Upper lobe of right lung (tissue), 1 donor: ENCODE data around the gene SERPINI2. TPM values are rescaled to one million over a fixed set of nuclear protein-coding genes. Genes with fewer than 3 reads are reported as not detected.

Source experiments
- ATAC-seq: fragments of 200-7000 bp; cut with Tn5 transposase; one replicate; pipeline ENCODE4 v1.9.1; 2020; ENCODE audit warnings: mild to moderate bottlenecking, moderate library complexity
- DNase-seq: peaks from one replicate; pipeline ENCODE4 v3.0.0-alpha.2; 2020
- H3K27ac ChIP-seq: fragments of 200-600 bp; one replicate; pipeline ENCODE4 v1.8.0; 2022
- H3K27me3 ChIP-seq: fragments of 200-600 bp; one replicate; pipeline ENCODE4 v1.8.0; 2022; ENCODE audit warnings: mild to moderate bottlenecking
- H3K36me3 ChIP-seq: fragments of 200-600 bp; one replicate; pipeline ENCODE4 v1.8.0; 2022
- H3K4me1 ChIP-seq: fragments of 200-600 bp; one replicate; pipeline ENCODE4 v1.8.0; 2022
- H3K4me3 ChIP-seq: fragments of 200-600 bp; one replicate; pipeline ENCODE4 v1.8.0; 2022; ENCODE audit warnings: mild to moderate bottlenecking
- H3K9me3 ChIP-seq: fragments of 200-600 bp; one replicate; pipeline ENCODE4 v1.8.0; 2022
- CTCF ChIP-seq: fragments of 200-600 bp; IDR thresholded peaks from one replicate; pipeline ENCODE4 v1.8.0; 2022; ENCODE audit warnings: antibody characterized with exemption
- intact Hi-C: fragments of 100-400 bp; cut with DNase I; formaldehyde crosslinking; loops from one replicate; pipeline ENCODE4 v1.11.0; 2022
- total RNA-seq: library from RNA; stranded (reverse); fragmentation: NEBNext Ultra II Directional; extraction: Animal tissue kit (Norgen Biotek cat#: 25700); gene quantifications from one replicate; pipeline ENCODE4 v1.2.1, GENCODE V29; 2021
- donor health status: DM: no; HTN: yes; CAD: no; lungs with severe emphysema.

SERPINI2 gene
- total RNA-seq, 1 donor from 2014 or later, result not detected

DNA sequence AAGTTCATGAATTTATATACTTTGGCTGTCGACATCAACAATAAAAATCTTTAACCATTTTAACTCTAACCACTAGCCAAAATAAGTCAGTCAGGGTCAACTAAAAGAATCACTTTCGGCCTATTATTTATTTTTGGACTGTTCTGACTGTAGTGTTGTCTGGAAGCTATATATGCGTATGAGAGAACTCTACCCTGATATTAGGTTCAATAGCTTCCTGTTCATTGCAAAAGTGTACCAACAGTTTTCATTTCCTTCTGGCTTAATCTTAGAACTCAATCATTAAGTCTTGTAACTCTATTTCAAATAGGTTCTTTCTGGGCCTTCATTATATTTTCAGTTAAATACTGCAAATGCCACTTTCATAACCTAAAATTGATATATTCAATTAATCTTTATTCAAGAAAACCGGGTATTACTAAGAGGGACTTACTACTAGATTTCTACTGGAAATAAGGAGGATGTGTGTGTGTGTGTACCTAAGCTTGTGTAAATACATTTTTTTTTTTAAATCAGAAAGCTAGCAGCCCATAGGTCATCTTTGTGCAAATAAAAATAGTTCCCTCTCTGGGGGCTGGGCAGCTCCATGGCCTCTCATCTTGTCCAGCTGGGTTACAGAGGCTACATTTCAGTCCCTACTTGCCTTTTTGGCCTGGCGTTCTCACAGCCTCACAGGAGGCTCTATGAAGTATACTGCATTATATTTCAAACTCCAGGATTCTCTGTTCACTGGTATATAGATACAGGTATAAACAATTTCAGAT, 5.8 kb downstream of the SERPINI2 start:
- Histone ChIP-seq H3K4me1 (no peaks in the 10 kb centered on the region), H3K4me3 (no peak overlapping the region), H3K27ac (no peak overlapping the region), H3K27me3 (no peaks in the 10 kb centered on the region), H3K9me3 (no peaks in the 10 kb centered on the region), H3K36me3 (no peaks in the 10 kb centered on the region)
- no peak for DNase-seq
- ATAC-seq, result no peak
- TF ChIP-seq CTCF, result no peak
- intact Hi-C loops, result no loop called here

GRCh38 chr3:167466966-167467365, 6.9 kb downstream of the SERPINI2 start:
- no peak for TF ChIP-seq CTCF
- Histone ChIP-seq H3K27ac (no peak overlapping the region), H3K9me3 (no peaks in the 10 kb centered on the region), H3K36me3 (no peaks in the 10 kb centered on the region), H3K4me3 (no peak overlapping the region), H3K4me1 (no peaks in the 10 kb centered on the region), H3K27me3 (no peaks in the 10 kb centered on the region)
- intact Hi-C loops, result no loop called here
- ATAC-seq (no peak), DNase-seq (no peak)

DNA sequence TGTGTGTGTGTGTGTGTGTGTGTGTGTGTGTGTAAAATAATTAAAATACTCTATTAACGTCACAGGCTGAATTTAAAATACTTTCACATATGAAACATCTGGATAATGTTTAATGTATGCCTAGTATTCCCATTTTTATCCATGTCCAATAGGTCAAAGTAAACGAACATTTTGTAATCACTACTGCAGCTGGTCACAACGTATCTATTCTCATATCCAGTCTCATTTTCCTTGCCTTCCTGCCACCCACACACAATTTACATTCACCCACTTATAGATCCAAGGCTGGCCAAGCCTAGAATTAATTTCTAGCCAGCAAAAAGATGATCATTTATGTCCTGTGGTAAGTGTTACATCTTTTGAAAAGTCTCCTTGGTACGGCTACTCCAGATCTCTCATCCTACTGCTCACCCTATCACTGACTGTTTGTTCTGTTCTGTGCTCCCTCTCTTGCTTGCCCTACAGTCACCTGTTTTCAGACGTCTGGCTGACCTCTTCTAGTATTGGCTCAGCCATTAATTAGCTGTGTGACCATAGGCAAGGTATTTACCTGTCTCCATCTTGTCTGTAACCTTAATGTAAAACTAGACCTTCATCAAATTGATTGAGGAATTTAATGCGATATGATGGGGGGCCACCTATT, 17.6 kb downstream of the SERPINI2 start:
- no peak overlapping the region for H3K27ac ChIP-seq
- intact Hi-C loops, result no loop called here
- no peak for DNase-seq
- no peaks in the 10 kb centered on the region for H3K36me3 ChIP-seq
- ATAC-seq, result no peak
- no peaks in the 10 kb centered on the region for H3K9me3 ChIP-seq
- H3K27me3 ChIP-seq, result no peaks in the 10 kb centered on the region
- no peaks in the 10 kb centered on the region for H3K4me1 ChIP-seq
- H3K4me3 ChIP-seq, result no peak overlapping the region
- TF ChIP-seq CTCF, result no peak

GRCh38 chr3:167453815-167454214, 20.0 kb downstream of the SERPINI2 start:
- Histone ChIP-seq H3K4me1 (no peaks in the 10 kb centered on the region), H3K27me3 (no peaks in the 10 kb centered on the region), H3K27ac (no peak overlapping the region), H3K36me3 (no peaks in the 10 kb centered on the region), H3K9me3 (no peaks in the 10 kb centered on the region), H3K4me3 (no peak overlapping the region)
- intact Hi-C loops, result no loop called here
- TF ChIP-seq CTCF, result no peak
- DNase-seq (no peak), ATAC-seq (no peak)

DNA sequence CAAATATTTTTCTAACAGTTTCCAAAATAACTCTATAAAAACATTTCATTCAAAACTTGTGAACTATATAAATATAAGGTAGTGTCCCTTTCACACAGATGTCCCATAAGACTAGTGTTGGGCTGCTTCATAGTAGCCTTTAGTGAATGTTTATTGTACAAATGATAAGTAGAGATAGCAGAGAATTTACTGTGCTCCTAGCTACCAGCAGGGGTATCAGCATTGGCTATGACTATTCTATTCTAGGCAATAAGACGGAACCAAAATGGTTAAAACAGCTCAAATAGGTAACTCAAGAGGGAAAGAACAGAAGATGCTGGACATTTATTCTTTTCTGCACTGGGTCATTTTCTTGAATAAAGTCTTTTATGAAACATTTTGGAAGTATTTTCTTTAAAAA, 22.6 kb downstream of the SERPINI2 start:
- Histone ChIP-seq H3K4me3 (no peak overlapping the region), H3K27me3 (no peaks in the 10 kb centered on the region), H3K36me3 (no peaks in the 10 kb centered on the region), H3K4me1 (no peaks in the 10 kb centered on the region), H3K27ac (no peak overlapping the region), H3K9me3 (no peaks in the 10 kb centered on the region)
- ATAC-seq (no peak), DNase-seq (no peak)
- TF ChIP-seq CTCF, result no peak
- intact Hi-C loops, result no loop called here
